GM12878 (cell line): ENCODE results near the gene LATS2. TPM values are rescaled to one million over a fixed set of nuclear protein-coding genes. Genes with fewer than 3 reads are reported as not detected.

ENCODE experiments used
- ATAC-seq: fragments of 200-7000 bp; cut with Tn5 transposase; 3 replicates; pipeline ENCODE4 v1.9.1; 2020; ENCODE audit warnings: mild to moderate bottlenecking, moderate library complexity
- BruUV-seq: library from RNA; stranded (reverse); fragments of 400-500 nt; replicated peaks from 2 replicates; lab custom pipeline; 2021; lab: Mats Ljungman, UMichigan
- CTCF ChIA-PET: fragments of 300-600 bp; sonication (Branson Sonifier 250); formaldehyde crosslinking; extraction: SDS; loops from one replicate; lab custom pipeline; 2021; ENCODE audit warnings: inconsistent platforms; lab: Yijun Ruan, JAX
- POLR2A ChIA-PET: fragments of 350-600 bp; formaldehyde crosslinking; extraction: SDS; loops from one replicate; lab custom pipeline; 2021; ENCODE audit warnings: inconsistent platforms; lab: Charles Lee
- RAD21 ChIA-PET: fragments of 300-600 bp; sonication (Branson Sonifier 250); formaldehyde crosslinking; loops from one replicate; lab custom pipeline; 2023; ENCODE audit warnings: antibody characterized with exemption; ENCODE audit not compliant: unreplicated experiment; lab: Charles Lee
- SMC1A ChIA-PET: fragments of 300-600 bp; sonication (Branson Sonifier 250); formaldehyde crosslinking; loops from one replicate; lab custom pipeline; 2023; ENCODE audit not compliant: unreplicated experiment, uncharacterized antibody; lab: Charles Lee
- DNase-seq: peaks from one replicate; pipeline ENCODE4 v3.0.0-alpha.2; 2011; ENCODE audit warnings: low read depth, low spot score
- FAIRE-seq: peaks from 3 replicates; lab custom pipeline; 2011; peaks lifted over from hg19 to GRCh38; lab: Jason Lieb, UNC
- H2AFZ ChIP-seq: 2 replicates; pipeline ENCODE4 v1.6.0; 2011; ENCODE audit warnings: low read depth, low read length, control low read depth; ENCODE audit not compliant: control insufficient read depth
- H3K27ac ChIP-seq: 2 replicates; pipeline ENCODE4 v1.5.1; 2011; ENCODE audit warnings: control low read depth; ENCODE audit not compliant: control insufficient read depth, insufficient read depth
- H3K27me3 ChIP-seq, 2 experiments: replicated peaks in 1 of 2; 2 replicates each; pipeline versions ENCODE4 v1.6.0 to v1.6.1; 2011; ENCODE audit warnings: low read length in 1 of 2; ENCODE audit not compliant: control insufficient read depth in 2 of 2, insufficient read depth in 2 of 2
- H3K36me3 ChIP-seq, 2 experiments: 2 replicates each; pipeline ENCODE4 v1.5.1; 2011; ENCODE audit warnings: low read length in 1 of 2; ENCODE audit not compliant: control insufficient read depth in 2 of 2, insufficient read depth in 2 of 2
- H3K4me1 ChIP-seq: 2 replicates; pipeline ENCODE4 v1.6.1; 2011; ENCODE audit warnings: mild to moderate bottlenecking, low read length, moderate library complexity, mixed read lengths; ENCODE audit not compliant: control insufficient read depth, insufficient read depth
- H3K4me2 ChIP-seq: 2 replicates; pipeline ENCODE4 v1.6.0; 2011; ENCODE audit warnings: control low read depth; ENCODE audit not compliant: control insufficient read depth, insufficient read depth
- H3K4me3 ChIP-seq: fragments of 200-600 bp; sonication (generic); 2 replicates; pipeline ENCODE4 v1.5.1; 2016
- H3K79me2 ChIP-seq: 2 replicates; pipeline ENCODE4 v1.6.0; 2011; ENCODE audit warnings: low read length; ENCODE audit not compliant: control insufficient read depth, insufficient read depth
- H3K9ac ChIP-seq: 2 replicates; pipeline ENCODE4 v1.8.0; 2011; ENCODE audit warnings: low read length, control low read depth, mixed read lengths; ENCODE audit not compliant: control insufficient read depth, insufficient read depth
- H3K9me3 ChIP-seq: replicated peaks from 3 replicates; pipeline ENCODE4 v1.5.1; 2011; ENCODE audit warnings: mild to moderate bottlenecking, low read length; ENCODE audit not compliant: control insufficient read depth, insufficient read depth
- H4K20me1 ChIP-seq: 2 replicates; pipeline ENCODE4 v1.6.0; 2011; ENCODE audit not compliant: control insufficient read depth, insufficient read depth
- ASH2L ChIP-seq: fragments of 300-600, 200-600 bp; sonication (generic); IDR thresholded peaks from 2 replicates; pipeline ENCODE4 v1.6.1; 2017; ENCODE audit warnings: low read depth, mild to moderate bottlenecking, borderline replicate concordance
- STAT1 ChIP-seq: fragments of 450-650 bp; conservative IDR thresholded peaks from 2 replicates; pipeline ENCODE4 v1.6.1; 2014; ENCODE audit warnings: antibody characterized with exemption, mild to moderate bottlenecking
- SUZ12 ChIP-seq: fragments of 200-600 bp; sonication (generic); IDR thresholded peaks from one replicate; pipeline ENCODE4 v1.6.1; 2018; ENCODE audit warnings: antibody characterized with exemption, mild to moderate bottlenecking; ENCODE audit not compliant: unreplicated experiment
- WGBS: methylation state at CpG from one replicate; pipeline ENCODE4 v1.1.6; 2016; ENCODE audit warnings: low lambda C conversion rate; ENCODE audit not compliant: insufficient replicate concordance, insufficient coverage; ENCODE audit errors: missing lambda C conversion rate; 5-methylcytosine and 5-hydroxymethylcytosine counted together
- in situ Hi-C: fragments of 300-500 bp; cut with MboI; formaldehyde crosslinking; loops from 9 replicates; pipeline ENCODE4 v1.14.3; 2018; ENCODE audit warnings: mixed read lengths
- intact Hi-C: fragments of 100-400 bp; cut with micrococcal nuclease; formaldehyde crosslinking; loops from one replicate; pipeline ENCODE4 v1.14.2; 2022; ENCODE audit not compliant: unreplicated experiment
- polyA plus RNA-seq, 11 experiments: library from polyadenylated mRNA; depleted of rRNA in 4 of 11; unstranded in 6 of 11; stranded (reverse) in 5 of 11; fragments of >200 nt; fragmentation: Nextera tagmentation in 4 of 11; fragmentation: Illumina TruSeq in 1 of 11; extraction: Ambion mirVana in 4 of 11; extraction: Trizol in 1 of 11; gene quantifications; 1 replicate in 1 of 11; 2 replicates in 10 of 11; pipeline versions ENCODE4 v1.2.1 to v1.2.3, GENCODE V29; 2011 to 2016; ENCODE audit warnings: inconsistent platforms in 2 of 11, missing spikeins in 2 of 11, low read depth in 1 of 11
- total RNA-seq, 4 experiments: library from RNA; depleted of rRNA in 3 of 4; stranded (reverse); fragments of >200 nt in 3 of 4; fragmentation: Illumina TruSeq in 1 of 4; extraction: Trizol in 1 of 4; gene quantifications; 2 replicates each; pipeline versions ENCODE4 v1.2.1 to v1.2.3, GENCODE V29; 2013 to 2021
- TF ChIP-seq, protein P1 (sequence below): fragments of 450-650 bp; IDR thresholded peaks from 2 replicates; pipeline ENCODE4 v1.6.1; 2014; ENCODE audit warnings: mild to moderate bottlenecking
- TF ChIP-seq, protein P2 (sequence below): fragments of 450-650 bp; IDR thresholded peaks from 2 replicates; pipeline ENCODE4 v1.6.1; 2016; ENCODE audit warnings: mild to moderate bottlenecking

The LATS2 gene
- total and polyA plus RNA-seq, 10 of the 15 experiments (the other 5 are each of a cell fraction or from before 2014, with no cell fraction given) = 0.90 to 7.8 (median 2.0) TPM

DNA sequence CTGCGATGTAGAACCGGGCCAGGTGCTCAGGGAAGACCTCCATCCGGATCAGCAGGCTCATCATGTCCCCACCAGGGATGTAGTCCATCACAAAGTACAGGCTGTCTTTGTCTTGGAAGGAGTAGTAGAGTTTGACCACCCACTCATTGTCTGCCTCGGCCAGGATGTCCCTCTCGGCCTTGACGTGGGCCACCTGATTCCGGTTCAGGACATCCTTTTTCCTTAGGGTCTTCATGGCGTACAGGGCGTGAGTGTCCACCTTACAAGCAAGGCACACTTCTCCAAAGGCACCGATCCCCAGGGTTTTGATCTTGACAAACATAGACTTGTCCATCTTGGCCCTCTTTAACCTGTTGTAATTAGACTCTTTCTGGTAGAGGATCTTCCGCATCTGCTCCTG is 78.0 kb downstream of the LATS2 start:
- no peak overlapping the region for H3K9ac ChIP-seq
- peaks cover 0 to under 1% of the 10 kb centered on the region in 2 experiments; a peak in 2 of 4 replicates for H3K36me3 ChIP-seq
- no peak overlapping the region for H3K27ac ChIP-seq
- DNase-seq (no peak), ATAC-seq (no peak), FAIRE-seq (no peak)
- RAD21 ChIA-PET = no interaction called here
- no peaks in the 10 kb centered on the region for H3K27me3 ChIP-seq
- H3K9me3 ChIP-seq = no peaks in the 10 kb centered on the region
- H2AFZ ChIP-seq = no peak overlapping the region
- no peaks in the 10 kb centered on the region for H4K20me1 ChIP-seq
- in situ Hi-C loops (no loop called here), intact Hi-C loops (no loop called here)
- H3K4me3 ChIP-seq = no peak overlapping the region
- WGBS = 96% methylated on average over 11 of the region's 11 CpGs
- BruUV-seq = no TSS peak
- TF ChIP-seq SUZ12 (no peak), ASH2L (no peak), STAT1 (no peak)
- TF ChIP-seq, protein P1, sequence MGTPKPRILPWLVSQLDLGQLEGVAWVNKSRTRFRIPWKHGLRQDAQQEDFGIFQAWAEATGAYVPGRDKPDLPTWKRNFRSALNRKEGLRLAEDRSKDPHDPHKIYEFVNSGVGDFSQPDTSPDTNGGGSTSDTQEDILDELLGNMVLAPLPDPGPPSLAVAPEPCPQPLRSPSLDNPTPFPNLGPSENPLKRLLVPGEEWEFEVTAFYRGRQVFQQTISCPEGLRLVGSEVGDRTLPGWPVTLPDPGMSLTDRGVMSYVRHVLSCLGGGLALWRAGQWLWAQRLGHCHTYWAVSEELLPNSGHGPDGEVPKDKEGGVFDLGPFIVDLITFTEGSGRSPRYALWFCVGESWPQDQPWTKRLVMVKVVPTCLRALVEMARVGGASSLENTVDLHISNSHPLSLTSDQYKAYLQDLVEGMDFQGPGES = no peak
- TF ChIP-seq, protein P2, sequence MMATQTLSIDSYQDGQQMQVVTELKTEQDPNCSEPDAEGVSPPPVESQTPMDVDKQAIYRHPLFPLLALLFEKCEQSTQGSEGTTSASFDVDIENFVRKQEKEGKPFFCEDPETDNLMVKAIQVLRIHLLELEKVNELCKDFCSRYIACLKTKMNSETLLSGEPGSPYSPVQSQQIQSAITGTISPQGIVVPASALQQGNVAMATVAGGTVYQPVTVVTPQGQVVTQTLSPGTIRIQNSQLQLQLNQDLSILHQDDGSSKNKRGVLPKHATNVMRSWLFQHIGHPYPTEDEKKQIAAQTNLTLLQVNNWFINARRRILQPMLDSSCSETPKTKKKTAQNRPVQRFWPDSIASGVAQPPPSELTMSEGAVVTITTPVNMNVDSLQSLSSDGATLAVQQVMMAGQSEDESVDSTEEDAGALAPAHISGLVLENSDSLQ = no peak
- SMC1A ChIA-PET = no interaction called here
- CTCF ChIA-PET = no interaction called here
- H3K4me1 ChIP-seq = no peaks in the 10 kb centered on the region
- H3K79me2 ChIP-seq = no peaks in the 10 kb centered on the region
- no peak overlapping the region for H3K4me2 ChIP-seq
- POLR2A ChIA-PET = no interaction called here
